MM.1S (cell line): ENCODE measurements around the gene TMEM263.

ENCODE experiments used
- DNase-seq: peaks from one replicate; pipeline ENCODE4 v3.0.0-alpha.2; 2015
- H2AFZ ChIP-seq: fragments of 300-600 bp; sonication (generic); 2 replicates; pipeline ENCODE4 v1.6.0; 2016; ENCODE audit warnings: antibody characterized with exemption, low read length
- H3F3A ChIP-seq: fragments of 300-600 bp; sonication (generic); 2 replicates; pipeline ENCODE4 v1.6.1; 2016; ENCODE audit warnings: mild to moderate bottlenecking, antibody characterized with exemption, low read length, moderate library complexity, mixed read lengths; ENCODE audit not compliant: insufficient read depth
- H3K27ac ChIP-seq: fragments of 300-600 bp; sonication (generic); 2 replicates; pipeline ENCODE4 v1.5.1; 2016; ENCODE audit warnings: mild to moderate bottlenecking, low read length
- H3K27me3 ChIP-seq: fragments of 300-600 bp; sonication (generic); replicated peaks from 2 replicates; pipeline ENCODE4 v1.6.0; 2016; ENCODE audit warnings: low read length; ENCODE audit not compliant: insufficient read depth
- H3K36me3 ChIP-seq: fragments of 300-600 bp; sonication (generic); replicated peaks from 2 replicates; pipeline ENCODE4 v1.6.1; 2016; ENCODE audit warnings: mild to moderate bottlenecking, low read length, mixed read lengths; ENCODE audit not compliant: insufficient read depth
- H3K4me1 ChIP-seq: fragments of 300-600 bp; sonication (generic); 2 replicates; pipeline ENCODE4 v1.6.1; 2016; ENCODE audit warnings: low read length, mixed read lengths
- H3K4me2 ChIP-seq: fragments of 300-600 bp; sonication (generic); 2 replicates; pipeline ENCODE4 v1.6.0; 2016; ENCODE audit warnings: low read depth, low read length
- H3K4me3 ChIP-seq: fragments of 300-600 bp; sonication (generic); 2 replicates; pipeline ENCODE4 v1.5.1; 2016; ENCODE audit warnings: low read length, mixed read lengths
- H3K79me2 ChIP-seq: fragments of 300-600 bp; sonication (generic); 2 replicates; pipeline ENCODE4 v1.6.1; 2016; ENCODE audit warnings: mixed run types, low read length, mixed read lengths
- H3K9ac ChIP-seq: fragments of 300-600 bp; sonication (generic); 2 replicates; pipeline ENCODE4 v1.6.1; 2016; ENCODE audit warnings: low read length, mixed read lengths
- H3K9me2 ChIP-seq: fragments of 300-600 bp; sonication (generic); replicated peaks from 2 replicates; pipeline ENCODE4 v1.6.1; 2016; ENCODE audit warnings: mild to moderate bottlenecking, low read length, mixed read lengths; ENCODE audit not compliant: insufficient read depth
- H3K9me3 ChIP-seq: fragments of 300-600 bp; sonication (generic); replicated peaks from 2 replicates; pipeline ENCODE4 v1.6.1; 2016; ENCODE audit warnings: mild to moderate bottlenecking, low read length, mixed read lengths; ENCODE audit not compliant: insufficient read depth
- H4K20me1 ChIP-seq: fragments of 300-600 bp; sonication (generic); 2 replicates; pipeline ENCODE4 v1.6.1; 2016; ENCODE audit warnings: mild to moderate bottlenecking, low read length, moderate library complexity, mixed read lengths; ENCODE audit not compliant: insufficient read depth
- EZH2 ChIP-seq: fragments of 300-600 bp; sonication (generic); optimal IDR thresholded peaks from 2 replicates; pipeline ENCODE3; 2017; ENCODE audit warnings: low read depth, mild to moderate bottlenecking, antibody characterized with exemption, low read length, mixed read lengths
- EZH2phosphoT487 ChIP-seq: fragments of 300-600 bp; sonication (generic); IDR thresholded peaks from 2 replicates; pipeline ENCODE4 v1.6.1; 2018; ENCODE audit warnings: antibody characterized with exemption, low read length
- TF ChIP-seq, protein P1 (sequence below): fragments of 300-600 bp; sonication (generic); IDR thresholded peaks from 2 replicates; pipeline ENCODE4 v1.5.1; 2016; ENCODE audit warnings: antibody characterized with exemption, low read length, mixed read lengths

TMEM263 gene

DNA sequence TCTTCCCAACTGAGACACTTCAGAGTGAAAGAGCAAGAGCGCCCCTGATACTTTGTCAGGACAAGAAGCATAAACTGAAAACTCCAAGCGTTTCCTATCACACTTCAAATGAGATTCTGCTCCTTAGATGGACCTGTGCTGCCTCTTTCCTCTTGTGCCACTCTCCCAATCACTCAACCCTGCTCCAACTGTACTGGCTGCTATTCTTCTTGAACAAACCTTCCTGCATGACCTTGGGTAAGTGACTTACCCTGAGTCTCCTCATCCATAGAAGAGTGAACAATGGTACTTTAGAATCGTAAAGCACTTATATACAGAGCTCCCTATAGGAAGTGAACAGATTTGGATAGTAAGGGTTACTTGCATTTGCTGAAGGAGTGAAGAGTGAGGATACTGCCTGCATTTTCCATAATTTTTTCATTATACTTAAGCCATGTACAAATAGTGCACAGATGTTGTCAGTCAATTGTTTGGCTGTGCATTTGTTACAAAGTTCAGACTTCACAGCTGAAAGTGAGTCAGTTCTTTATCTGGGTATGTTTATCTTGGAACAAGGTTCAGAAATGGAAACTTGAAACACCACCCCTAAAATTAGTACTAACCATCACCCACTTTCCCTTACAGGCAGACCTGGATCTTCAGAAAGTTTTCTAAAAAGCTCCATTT lies 20.4 kb downstream of the TMEM263 start:
- no peaks in the 10 kb centered on the region for H3K36me3 ChIP-seq
- no peaks in the 10 kb centered on the region for H3K9me2 ChIP-seq
- H3K9me3 ChIP-seq = no peaks in the 10 kb centered on the region
- no peak overlapping the region for H3K4me3 ChIP-seq
- no peaks in the 10 kb centered on the region for H3F3A ChIP-seq
- H3K4me2 ChIP-seq = no peak overlapping the region
- no peaks in the 10 kb centered on the region for H3K27me3 ChIP-seq
- no peak overlapping the region for H3K9ac ChIP-seq
- H3K4me1 ChIP-seq = no peaks in the 10 kb centered on the region
- no peak for TF ChIP-seq EZH2phosphoT487
- no peak for TF ChIP-seq EZH2
- TF ChIP-seq, protein P1, sequence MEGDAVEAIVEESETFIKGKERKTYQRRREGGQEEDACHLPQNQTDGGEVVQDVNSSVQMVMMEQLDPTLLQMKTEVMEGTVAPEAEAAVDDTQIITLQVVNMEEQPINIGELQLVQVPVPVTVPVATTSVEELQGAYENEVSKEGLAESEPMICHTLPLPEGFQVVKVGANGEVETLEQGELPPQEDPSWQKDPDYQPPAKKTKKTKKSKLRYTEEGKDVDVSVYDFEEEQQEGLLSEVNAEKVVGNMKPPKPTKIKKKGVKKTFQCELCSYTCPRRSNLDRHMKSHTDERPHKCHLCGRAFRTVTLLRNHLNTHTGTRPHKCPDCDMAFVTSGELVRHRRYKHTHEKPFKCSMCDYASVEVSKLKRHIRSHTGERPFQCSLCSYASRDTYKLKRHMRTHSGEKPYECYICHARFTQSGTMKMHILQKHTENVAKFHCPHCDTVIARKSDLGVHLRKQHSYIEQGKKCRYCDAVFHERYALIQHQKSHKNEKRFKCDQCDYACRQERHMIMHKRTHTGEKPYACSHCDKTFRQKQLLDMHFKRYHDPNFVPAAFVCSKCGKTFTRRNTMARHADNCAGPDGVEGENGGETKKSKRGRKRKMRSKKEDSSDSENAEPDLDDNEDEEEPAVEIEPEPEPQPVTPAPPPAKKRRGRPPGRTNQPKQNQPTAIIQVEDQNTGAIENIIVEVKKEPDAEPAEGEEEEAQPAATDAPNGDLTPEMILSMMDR = no peak
- no peaks in the 10 kb centered on the region for H4K20me1 ChIP-seq
- H2AFZ ChIP-seq = no peak overlapping the region
- DNase-seq = no peak
- no peaks in the 10 kb centered on the region for H3K79me2 ChIP-seq
- H3K27ac ChIP-seq = no peak overlapping the region

DNA sequence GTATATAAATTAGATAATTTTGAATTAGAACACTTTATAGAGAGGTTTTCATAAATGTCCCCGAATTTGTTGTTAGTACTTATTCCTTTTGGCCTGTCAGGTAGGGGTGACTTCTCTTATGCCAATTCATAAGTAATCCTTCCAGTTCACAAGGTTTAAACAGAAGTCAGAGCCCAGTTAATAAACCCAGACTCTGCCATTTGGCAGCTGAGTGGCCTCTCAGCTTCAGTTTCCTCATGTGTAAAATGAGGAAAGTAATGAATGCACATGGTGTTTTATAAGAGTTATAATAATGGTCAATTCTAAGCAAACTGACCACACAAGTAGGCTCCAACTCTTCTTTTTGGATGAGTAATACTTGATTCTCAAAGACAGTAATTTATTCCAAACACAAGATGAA lies 21.0 kb downstream of the TMEM263 start:
- Histone ChIP-seq H3K36me3 (no peaks in the 10 kb centered on the region), H3K79me2 (no peaks in the 10 kb centered on the region), H3K4me1 (no peaks in the 10 kb centered on the region), H2AFZ (no peak overlapping the region), H3F3A (no peaks in the 10 kb centered on the region), H4K20me1 (no peaks in the 10 kb centered on the region), H3K4me3 (no peak overlapping the region), H3K27me3 (no peaks in the 10 kb centered on the region), H3K27ac (no peak overlapping the region), H3K4me2 (no peak overlapping the region), H3K9ac (no peak overlapping the region), H3K9me2 (no peaks in the 10 kb centered on the region), H3K9me3 (no peaks in the 10 kb centered on the region)
- no peak for DNase-seq
- TF ChIP-seq EZH2phosphoT487 (no peak), EZH2 (no peak)
- TF ChIP-seq, protein P1 = no peak

DNA sequence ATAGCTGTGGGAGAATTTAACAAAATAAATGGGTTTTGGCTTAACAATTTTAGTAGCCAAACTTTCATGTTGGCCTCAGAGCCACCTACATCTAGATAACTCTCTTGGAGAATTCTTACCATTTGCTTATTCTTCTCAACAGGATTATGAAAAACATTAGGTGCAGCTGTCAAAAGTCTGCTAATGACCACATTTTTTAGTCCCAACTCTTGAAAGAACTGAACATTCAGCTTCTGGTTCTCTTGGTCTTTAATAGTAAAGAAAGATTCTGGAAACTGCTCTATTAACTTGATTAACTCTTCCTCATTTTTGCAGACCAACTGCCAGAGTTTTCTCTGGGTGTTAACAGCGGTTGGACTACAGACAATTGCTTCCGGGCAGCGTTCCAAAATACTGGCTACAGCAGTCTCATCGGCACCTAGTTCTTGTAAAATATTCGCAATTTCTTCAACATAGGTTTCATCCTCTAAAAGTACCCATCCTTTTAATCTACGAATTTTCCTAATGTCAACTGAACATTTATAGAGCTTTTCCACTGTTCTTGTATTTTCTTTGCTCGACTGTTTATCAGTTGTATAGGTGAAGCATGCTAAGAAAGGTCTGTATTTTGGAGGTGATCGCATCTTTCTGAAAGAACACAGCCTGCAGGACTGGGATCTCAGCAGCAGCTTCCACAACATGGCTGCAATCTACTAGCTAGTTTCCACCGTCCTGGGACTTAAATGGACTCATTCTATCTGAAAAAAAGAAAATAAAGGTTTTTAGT lies 22.5 kb downstream of the TMEM263 start:
- Histone ChIP-seq H3K9me2 (no peaks in the 10 kb centered on the region), H3K9me3 (no peaks in the 10 kb centered on the region), H3K4me2 (no peak overlapping the region), H3K27me3 (no peaks in the 10 kb centered on the region), H3F3A (no peaks in the 10 kb centered on the region), H2AFZ (no peak overlapping the region), H3K9ac (no peak overlapping the region), H3K4me3 (no peak overlapping the region), H4K20me1 (no peaks in the 10 kb centered on the region), H3K79me2 (no peaks in the 10 kb centered on the region), H3K36me3 (no peaks in the 10 kb centered on the region), H3K4me1 (no peaks in the 10 kb centered on the region), H3K27ac (no peak overlapping the region)
- TF ChIP-seq EZH2 (no peak), EZH2phosphoT487 (no peak)
- TF ChIP-seq, protein P1 = no peak
- DNase-seq = no peak
